ENCODE measurements around the gene LYZL2. TPM values are rescaled to one million over a fixed set of nuclear protein-coding genes. Genes with fewer than 3 reads are reported as not detected.

LYZL2 gene
- total and polyA plus RNA-seq, 2 donors (not counting 3 experiments of a cell fraction or from before 2014, with no cell fraction given) = not detected

GRCh38 chr10:30581779-30582380 lies 47.7 kb downstream of the LYZL2 start:
- Histone ChIP-seq H3K9me1 (replicated peaks; ENCODE audit: control insufficient read depth, extremely low read depth, insufficient read depth, low read length) (no peaks in the 10 kb centered on the region), H3K4me1 (ENCODE audit: control insufficient read depth, extremely low read depth, insufficient read depth, low read length) (peaks cover 15% of the 10 kb centered on the region), H3K4me3 (replicated peaks in 1 of 3; ENCODE audit: insufficient read depth in 1 of 3, low read depth in 1 of 3, low read length in 3 of 3) (no peak overlapping the region), H3K4me2 (ENCODE audit: insufficient read depth, low read length) (no peak overlapping the region), H3K27me3 (ENCODE audit: control insufficient read depth in 2 of 2, insufficient read depth in 2 of 2, low read length in 2 of 2) (peaks cover 2 to 5% of the 10 kb centered on the region in 2 experiments), H3K27ac (ENCODE audit: insufficient read depth, low read depth, low read length) (no peak overlapping the region), H3K9me3 (replicated peaks; ENCODE audit: control insufficient read depth, insufficient read depth, low read length) (no peaks in the 10 kb centered on the region), H4K20me1 (replicated peaks; ENCODE audit: control insufficient read depth, extremely low read depth, insufficient read depth, low read length) (no peaks in the 10 kb centered on the region), H3K79me2 (ENCODE audit: control insufficient read depth, insufficient read depth, low read length) (no peaks in the 10 kb centered on the region), H3K36me3 (ENCODE audit: control insufficient read depth in 2 of 2, extremely low read depth in 1 of 2, insufficient read depth in 2 of 2, low read length in 2 of 2) (no peaks in the 10 kb centered on the region), H2AFZ (ENCODE audit: low read depth, low read length) (no peak overlapping the region), H3K9ac (replicated peaks; ENCODE audit: extremely low read depth, insufficient read depth, low read length) (no peak overlapping the region)
- BruUV-seq (replicated peaks) = no TSS peak
- ChIA-PET POLR2A (no interaction called here), CTCF (interaction anchor here (0.5 to 5.0 kb wide), 36 partner anchors 11 to 352 kb away, joined by 3 to 124 read pairs (median 4); no protein-coding TSS in a partner anchor)
- FAIRE-seq (peak; percentile 57), DNase-seq (ENCODE audit: low read depth, low spot score) (peak; percentile 70)
- TF ChIP-seq CTCF (IDR thresholded peaks at IDR 0.05; ENCODE audit: extremely low read depth in 1 of 2, insufficient read depth in 1 of 2, low read depth in 1 of 2, low read length in 2 of 2) (peak; percentile 67 to 83), MAX (IDR thresholded peaks at IDR 0.05; ENCODE audit: insufficient read depth, insufficient read length) (no peak)
- intact Hi-C loops (cut with micrococcal nuclease) = loop anchor here (1.0 to 5.0 kb wide), 3 partner anchors 9 to 189 kb away; no protein-coding TSS in a partner anchor
- dilution Hi-C loops (cut with MboI; ENCODE audit: extremely low pct_ligation_motif_present, low sequenced_read_pairs) = no loop called here

GRCh38 chr10:30580676-30581075 lies 48.9 kb downstream of the LYZL2 start:
- Histone ChIP-seq H3K4me3 (replicated peaks in 1 of 3; ENCODE audit: insufficient read depth in 1 of 3, low read depth in 1 of 3, low read length in 3 of 3) (no peak overlapping the region), H3K9me3 (replicated peaks; ENCODE audit: control insufficient read depth, insufficient read depth, low read length) (no peaks in the 10 kb centered on the region), H4K20me1 (replicated peaks; ENCODE audit: control insufficient read depth, extremely low read depth, insufficient read depth, low read length) (no peaks in the 10 kb centered on the region), H3K27me3 (ENCODE audit: control insufficient read depth in 2 of 2, insufficient read depth in 2 of 2, low read length in 2 of 2) (peaks cover 2 to 5% of the 10 kb centered on the region in 2 experiments), H3K36me3 (ENCODE audit: control insufficient read depth in 2 of 2, extremely low read depth in 1 of 2, insufficient read depth in 2 of 2, low read length in 2 of 2) (no peaks in the 10 kb centered on the region), H3K27ac (ENCODE audit: insufficient read depth, low read depth, low read length) (no peak overlapping the region), H3K4me1 (ENCODE audit: control insufficient read depth, extremely low read depth, insufficient read depth, low read length) (peaks cover 15% of the 10 kb centered on the region), H3K79me2 (ENCODE audit: control insufficient read depth, insufficient read depth, low read length) (no peaks in the 10 kb centered on the region), H3K9ac (replicated peaks; ENCODE audit: extremely low read depth, insufficient read depth, low read length) (no peak overlapping the region), H3K9me1 (replicated peaks; ENCODE audit: control insufficient read depth, extremely low read depth, insufficient read depth, low read length) (no peaks in the 10 kb centered on the region), H2AFZ (ENCODE audit: low read depth, low read length) (no peak overlapping the region), H3K4me2 (ENCODE audit: insufficient read depth, low read length) (no peak overlapping the region)
- FAIRE-seq (no peak), DNase-seq (ENCODE audit: low read depth, low spot score) (no peak)
- ChIA-PET CTCF (interaction anchor here (0.6 to 5.0 kb wide), 8 partner anchors 12 to 172 kb away, joined by 3 to 124 read pairs (median 4); no protein-coding TSS in a partner anchor), POLR2A (no interaction called here)
- TF ChIP-seq CTCF (IDR thresholded peaks at IDR 0.05; ENCODE audit: extremely low read depth in 1 of 2, insufficient read depth in 1 of 2, low read depth in 1 of 2, low read length in 2 of 2) (no peak), GATA2 (IDR thresholded peaks at IDR 0.05; ENCODE audit: insufficient read depth, insufficient read length, low read depth, low read length) (no peak), EZH2 (IDR thresholded peaks at IDR 0.05; ENCODE audit: borderline replicate concordance, low read depth, low read length, severe bottlenecking) (no peak), MAX (IDR thresholded peaks at IDR 0.05; ENCODE audit: insufficient read depth, insufficient read length) (no peak), MYC (IDR thresholded peaks at IDR 0.05; ENCODE audit: low read depth, low read length) (no peak), POLR2A (IDR thresholded peaks at IDR 0.05; ENCODE audit: low read depth, low read length) (no peak), POLR2AphosphoS5 (IDR thresholded peaks at IDR 0.05; ENCODE audit: insufficient read depth, low read depth, low read length) (no peak), FOS (IDR thresholded peaks at IDR 0.05; ENCODE audit: borderline replicate concordance, insufficient read depth, low read length) (no peak), JUN (IDR thresholded peaks at IDR 0.05; ENCODE audit: borderline replicate concordance, insufficient read depth, insufficient read length, low read depth) (no peak)
- no TSS peak for BruUV-seq (replicated peaks)
- dilution Hi-C loops (cut with MboI; ENCODE audit: extremely low pct_ligation_motif_present, low sequenced_read_pairs) = no loop called here
- intact Hi-C loops (cut with micrococcal nuclease) = loop anchor here (5.0 kb wide), 1 partner anchor 43 kb away; no protein-coding TSS in a partner anchor
